IMR-90 (cell line): ENCODE data around the gene GPR15. TPM values are rescaled to one million over a fixed set of nuclear protein-coding genes. Genes with fewer than 3 reads are reported as not detected.

Experiments
- ATAC-seq: fragments of 200-7000 bp; cut with Tn5 transposase; 2 replicates; pipeline ENCODE4 v1.9.1; 2020; ENCODE audit warnings: low read depth, mild to moderate bottlenecking, moderate library complexity
- BruUV-seq: library from RNA; stranded (reverse); fragments of 400-500 nt; replicated peaks from 2 replicates; lab custom pipeline; 2021; lab: Mats Ljungman, UMichigan
- CTCF ChIA-PET: fragments of 300-600 bp; formaldehyde crosslinking; extraction: SDS; loops from one replicate; lab custom pipeline; 2021; ENCODE audit warnings: antibody characterized with exemption; lab: Yijun Ruan, JAX
- POLR2A ChIA-PET: fragments of 300-600 bp; sonication (Branson Sonifier 250); formaldehyde crosslinking; loops from one replicate; lab custom pipeline; 2022; ENCODE audit warnings: antibody characterized with exemption; ENCODE audit not compliant: unreplicated experiment; lab: Charles Lee
- DNase-seq: peaks from one replicate; pipeline ENCODE4 v3.0.0; 2013
- H2AFZ ChIP-seq: replicated peaks from 2 replicates; pipeline ENCODE3; 2013; ENCODE audit warnings: low read length, mild to moderate bottlenecking; ENCODE audit not compliant: poor library complexity
- H2AK5ac ChIP-seq: 2 replicates; pipeline ENCODE4 v1.6.1; 2013; ENCODE audit warnings: low read depth, low read length, inconsistent platforms
- H2AK9ac ChIP-seq: replicated peaks from 2 replicates; pipeline ENCODE3; 2013; ENCODE audit warnings: mild to moderate bottlenecking, low read depth, low read length, moderate library complexity; ENCODE audit not compliant: poor library complexity
- H2BK120ac ChIP-seq: 2 replicates; pipeline ENCODE4 v1.6.1; 2013; ENCODE audit warnings: low read depth, low read length, inconsistent platforms
- H2BK15ac ChIP-seq: 3 replicates; pipeline ENCODE4 v1.6.1; 2013; ENCODE audit warnings: low read depth, low read length, inconsistent platforms
- H2BK20ac ChIP-seq: 2 replicates; pipeline ENCODE4 v1.6.1; 2013; ENCODE audit warnings: low read depth, mild to moderate bottlenecking, inconsistent platforms, low read length, moderate library complexity
- H2BK5ac ChIP-seq: 2 replicates; pipeline ENCODE4 v1.6.1; 2013; ENCODE audit warnings: mild to moderate bottlenecking, low read depth, low read length, inconsistent platforms; ENCODE audit not compliant: poor library complexity, severe bottlenecking
- H3K14ac ChIP-seq: replicated peaks from 2 replicates; pipeline ENCODE4 v1.6.1; 2013; ENCODE audit warnings: low read depth, low read length, inconsistent platforms
- H3K18ac ChIP-seq: 2 replicates; pipeline ENCODE4 v1.6.1; 2013; ENCODE audit warnings: low read depth, low read length, control low read depth
- H3K23ac ChIP-seq: 2 replicates; pipeline ENCODE4 v1.6.1; 2013; ENCODE audit warnings: low read depth, low read length, inconsistent platforms
- H3K27ac ChIP-seq: 2 replicates; pipeline ENCODE4 v1.5.1; 2013; ENCODE audit warnings: mild to moderate bottlenecking, control low read depth, low read length; ENCODE audit not compliant: insufficient read depth
- H3K27me3 ChIP-seq: 2 replicates; pipeline ENCODE4 v1.6.1; 2013; ENCODE audit warnings: low read length; ENCODE audit not compliant: control insufficient read depth, insufficient read depth
- H3K36me3 ChIP-seq: 2 replicates; pipeline ENCODE4 v1.6.1; 2013; ENCODE audit warnings: low read length, mixed read lengths; ENCODE audit not compliant: control insufficient read depth, insufficient read depth
- H3K4ac ChIP-seq: 2 replicates; pipeline ENCODE4 v1.6.1; 2013; ENCODE audit warnings: low read depth, low read length, inconsistent platforms
- H3K4me1 ChIP-seq: 2 replicates; pipeline ENCODE4 v1.6.1; 2013; ENCODE audit warnings: low read length, mixed read lengths; ENCODE audit not compliant: control insufficient read depth, insufficient read depth
- H3K4me2 ChIP-seq: 2 replicates; pipeline ENCODE4 v1.6.1; 2013; ENCODE audit warnings: low read depth, mild to moderate bottlenecking, control low read depth, low read length, moderate library complexity
- H3K4me3 ChIP-seq: 2 replicates; pipeline ENCODE4 v1.5.1; 2013; ENCODE audit warnings: low read depth, mild to moderate bottlenecking, control low read depth, low read length, moderate library complexity; ENCODE audit not compliant: insufficient read depth
- H3K56ac ChIP-seq: 2 replicates; pipeline ENCODE4 v1.6.1; 2013; ENCODE audit warnings: low read length, inconsistent platforms; ENCODE audit not compliant: insufficient read depth; ENCODE audit errors: extremely low read depth
- H3K79me1 ChIP-seq, 2 experiments: 2 replicates each; pipeline ENCODE4 v1.6.1; 2013; ENCODE audit warnings: low read length in 2 of 2, inconsistent platforms in 1 of 2, low read depth in 1 of 2
- H3K9ac ChIP-seq: 2 replicates; pipeline ENCODE4 v1.6.1; 2013; ENCODE audit warnings: low read depth, low read length, control low read depth
- H3K9me1 ChIP-seq: 2 replicates; pipeline ENCODE4 v1.6.1; 2013; ENCODE audit warnings: low read length, inconsistent platforms; ENCODE audit not compliant: insufficient read depth
- H3K9me3 ChIP-seq: 2 replicates; pipeline ENCODE4 v1.6.1; 2013; ENCODE audit warnings: low read length; ENCODE audit not compliant: control insufficient read depth, insufficient read depth
- H4K20me1 ChIP-seq: 2 replicates; pipeline ENCODE4 v1.6.1; 2013; ENCODE audit warnings: low read length, inconsistent platforms; ENCODE audit not compliant: insufficient read depth
- H4K5ac ChIP-seq: 2 replicates; pipeline ENCODE4 v1.6.1; 2013; ENCODE audit warnings: mild to moderate bottlenecking, low read depth, low read length, control low read depth
- H4K8ac ChIP-seq, 2 experiments: 2 replicates each; pipeline ENCODE4 v1.6.1; 2013; ENCODE audit warnings: low read depth in 2 of 2, low read length in 2 of 2, control low read depth in 1 of 2, inconsistent platforms in 1 of 2
- H4K91ac ChIP-seq: 2 replicates; pipeline ENCODE4 v1.6.1; 2013; ENCODE audit warnings: low read depth, low read length, inconsistent platforms; ENCODE audit not compliant: insufficient read depth
- CEBPB ChIP-seq: IDR thresholded peaks from 2 replicates; pipeline ENCODE4 v1.6.1; 2012; ENCODE audit warnings: low read depth, low read length, improper control_type of control experiment
- ELK1 ChIP-seq: fragments of 150-350 bp; IDR thresholded peaks from 2 replicates; pipeline ENCODE4 v1.6.1; 2016; ENCODE audit warnings: low read depth, mild to moderate bottlenecking, low read length, moderate library complexity, borderline replicate concordance
- FOS ChIP-seq: fragments of 150-350 bp; IDR thresholded peaks from 2 replicates; pipeline ENCODE4 v1.6.1; 2016; ENCODE audit warnings: low read depth, low read length
- MAFK ChIP-seq: IDR thresholded peaks from 2 replicates; pipeline ENCODE4 v1.6.1; 2012; ENCODE audit warnings: low read depth, low read length, improper control_type of control experiment
- NFE2L2 ChIP-seq: fragments of 150-350 bp; IDR thresholded peaks from 2 replicates; pipeline ENCODE4 v1.6.1; 2016; ENCODE audit warnings: low read depth, mild to moderate bottlenecking, low read length
- POLR2A ChIP-seq: IDR thresholded peaks from 2 replicates; pipeline ENCODE4 v1.6.1; 2012; ENCODE audit warnings: mild to moderate bottlenecking, low read depth, low read length
- RAD21 ChIP-seq: IDR thresholded peaks from 2 replicates; pipeline ENCODE4 v1.6.1; 2012; ENCODE audit warnings: low read length, improper control_type of control experiment
- RFX5 ChIP-seq: IDR thresholded peaks from 2 replicates; pipeline ENCODE4 v1.8.0; 2012; ENCODE audit warnings: low read depth, mild to moderate bottlenecking, low read length, moderate library complexity
- WGBS, 2 experiments: methylation state at CpG; one replicate each; pipeline versions ENCODE4 v1.1.5 to v1.1.7; 2013; ENCODE audit warnings: missing lambda C conversion rate in 2 of 2; ENCODE audit not compliant: insufficient read length in 1 of 2; ENCODE audit errors: extremely low coverage in 2 of 2; 5-methylcytosine and 5-hydroxymethylcytosine counted together
- dilution Hi-C: fragments of 300-500 bp; cut with HindIII; formaldehyde crosslinking; loops from one replicate; pipeline ENCODE4 v1.14.3; 2018; ENCODE audit warnings: low sequenced_read_pairs; ENCODE audit not compliant: unreplicated experiment
- in situ Hi-C: fragments of 300-500 bp; cut with MboI; formaldehyde crosslinking; loops from 3 replicates; pipeline ENCODE4 v1.14.3; 2019; ENCODE audit warnings: low sequenced_read_pairs, inconsistent platforms, mixed read lengths
- intact Hi-C: fragments of 100-400 bp; cut with micrococcal nuclease; formaldehyde crosslinking; loops from 2 replicates; pipeline ENCODE4 v1.10.0; 2022
- polyA plus RNA-seq, 3 experiments: library from polyadenylated mRNA; depleted of rRNA; stranded (reverse); fragments of >200 nt; gene quantifications; 2 replicates each; pipeline ENCODE4 v1.2.3, GENCODE V29; 2012; ENCODE audit warnings: low replicate concordance in 1 of 3
- total RNA-seq: library from RNA; depleted of rRNA; stranded (reverse); fragments of >200 nt; gene quantifications from 2 replicates; pipeline ENCODE4 v1.2.3, GENCODE V29; 2012

The GPR15 gene
- total and polyA plus RNA-seq, 2 of the 4 experiments (the other 2 are of a cell fraction), result not detected

- Histone ChIP-seq H2BK20ac (no peak overlapping the region), H2BK5ac (no peak overlapping the region), H3K9me3 (no peaks in the 10 kb centered on the region), H2AK9ac (no peak overlapping the region), H3K79me1 (no peaks in the 10 kb centered on the region), H4K8ac (no peak overlapping the region), H3K4me2 (no peak overlapping the region), H4K91ac (no peak overlapping the region), H3K27me3 (no peaks in the 10 kb centered on the region), H2BK120ac (no peak overlapping the region), H3K14ac (no peak overlapping the region), H2AFZ (no peak overlapping the region), H3K23ac (no peak overlapping the region), H3K27ac (no peak overlapping the region), H3K9ac (no peak overlapping the region), H3K4me1 (peaks cover 2% of the 10 kb centered on the region; the same call in 1 of the 2 replicates), H4K20me1 (no peaks in the 10 kb centered on the region), H4K5ac (no peak overlapping the region), H3K36me3 (peaks cover 2% of the 10 kb centered on the region; the same call in 1 of the 2 replicates), H2AK5ac (no peak overlapping the region; the same call in 1 of the 2 replicates), H3K4me3 (no peak overlapping the region), H3K56ac (no peak overlapping the region), H3K18ac (no peak overlapping the region), H3K4ac (no peak overlapping the region), H3K9me1 (no peaks in the 10 kb centered on the region), H2BK15ac (no peak overlapping the region)
- in situ Hi-C loops (loop anchor here (10.0 to 25.0 kb wide), 2 partner anchors 237 to 539 kb away; partner anchors contain the start of gene GABRR3), intact Hi-C loops (loop anchor here (5.0 kb wide), 1 partner anchor 537 kb away; the partner anchor contains the start of gene GABRR3), dilution Hi-C loops (no loop called here)
- POLR2A ChIA-PET, result no interaction called here
- CTCF ChIA-PET, result interaction anchor here (0.9 to 1.1 kb wide), 2 partner anchors 33 to 248 kb away, joined by 3 read pairs; no protein-coding TSS in a partner anchor
- no peak for DNase-seq
- ATAC-seq, result no peak
- TF ChIP-seq CEBPB, result no peak
- no peak for TF ChIP-seq RAD21
- TF ChIP-seq ELK1, result no peak
- TF ChIP-seq FOS, result no peak
- TF ChIP-seq POLR2A, result no peak
- TF ChIP-seq MAFK, result no peak
- TF ChIP-seq RFX5, result no peak
- TF ChIP-seq NFE2L2, result no peak
- no TSS peak for BruUV-seq
- no CpG with 5 or more reads among the region's 6 CpGs for WGBS, 2 experiments
These were observed 42.4 kb downstream of the GPR15 start for GRCh38 chr3:98574132-98574531.
